Kidney epithelial cell (primary cell): Measurements from ENCODE around the gene FCN2. TPM values are rescaled to one million over a fixed set of nuclear protein-coding genes. Genes with fewer than 3 reads are reported as not detected.

ENCODE experiments used
- DNase-seq: peaks from one replicate; pipeline ENCODE4 v3.0.0-alpha.2; 2010; ENCODE audit warnings: low read depth
- H3K27me3 ChIP-seq: 2 replicates; pipeline ENCODE4 v1.6.0; 2011; ENCODE audit warnings: low read length; ENCODE audit not compliant: control insufficient read depth, insufficient read depth
- H3K36me3 ChIP-seq: 2 replicates; pipeline ENCODE4 v1.5.1; 2011; ENCODE audit warnings: low read length; ENCODE audit not compliant: control insufficient read depth, insufficient read depth
- H3K4me3 ChIP-seq: 2 replicates; pipeline ENCODE4 v1.5.1; 2011; ENCODE audit warnings: low read depth, mild to moderate bottlenecking, control low read depth, low read length
- CTCF ChIP-seq: IDR thresholded peaks from 2 replicates; pipeline ENCODE4 v1.5.1; 2011; ENCODE audit warnings: mild to moderate bottlenecking, moderate library complexity, low read length, control low read depth, inconsistent platforms; ENCODE audit not compliant: insufficient read depth, poor library complexity, severe bottlenecking
- total RNA-seq: library from RNA; depleted of rRNA; stranded (reverse); fragments of >200 nt; gene quantifications from 2 replicates; pipeline ENCODE4 v1.2.3, GENCODE V29; 2015

Gene FCN2
- total RNA-seq, 1 donor from 2014 or later, result not detected

GRCh38 chr9:134863306-134863902, 17.2 kb upstream of the FCN2 start:
- no peak for DNase-seq
- Histone ChIP-seq H3K4me3 (no peak overlapping the region), H3K36me3 (no peaks in the 10 kb centered on the region), H3K27me3 (no peaks in the 10 kb centered on the region)
- TF ChIP-seq CTCF, result no peak

GRCh38 chr9:134863941-134864820, 16.4 kb upstream of the FCN2 start:
- TF ChIP-seq CTCF, result no peak
- Histone ChIP-seq H3K27me3 (no peaks in the 10 kb centered on the region), H3K4me3 (no peak overlapping the region), H3K36me3 (no peaks in the 10 kb centered on the region)
- no peak for DNase-seq

GRCh38 chr9:134864821-134865190, 15.8 kb upstream of the FCN2 start:
- H3K36me3 ChIP-seq, result no peaks in the 10 kb centered on the region
- no peak for DNase-seq

GRCh38 chr9:134867917-134868750, 12.5 kb upstream of the FCN2 start:
- Histone ChIP-seq H3K4me3 (no peak overlapping the region), H3K36me3 (no peaks in the 10 kb centered on the region), H3K27me3 (no peaks in the 10 kb centered on the region)
- no peak for TF ChIP-seq CTCF
- no peak for DNase-seq

More at GRCh38 chr9:134864821-134865190, 15.8 kb upstream of the FCN2 start:
- no peak for TF ChIP-seq CTCF
- Histone ChIP-seq H3K27me3 (no peaks in the 10 kb centered on the region), H3K4me3 (no peak overlapping the region)

GRCh38 chr9:134868751-134869553, 11.7 kb upstream of the FCN2 start:
- TF ChIP-seq CTCF, result no peak
- H3K4me3 ChIP-seq, result no peak overlapping the region
- no peaks in the 10 kb centered on the region for H3K36me3 ChIP-seq

More at GRCh38 chr9:134868751-134869553, 11.7 kb upstream of the FCN2 start:
- no peaks in the 10 kb centered on the region for H3K27me3 ChIP-seq
- DNase-seq, result no peak
